ENCODE results near the gene ARHGAP45.

- TF ChIP-seq CTCF (IDR thresholded peaks at IDR 0.05; ENCODE audit: insufficient read depth, low read depth, low read length) (no peak), EZH2 (IDR thresholded peaks at IDR 0.05; ENCODE audit: insufficient read depth, low read length) (no peak)
These were observed 19.6 kb downstream of the ARHGAP45 start for GRCh38 chr19:1086613-1087012.

Measured in astrocyte (in vitro differentiated cells and primary cell).